K562 (cell line): ENCODE measurements around the gene GYPE. TPM values are rescaled to one million over a fixed set of nuclear protein-coding genes. Genes with fewer than 3 reads are reported as not detected.
A peak's percentile ranks its signal among the peaks of the same experiment; 100 is the strongest.
"Not testable (repeated sequence)": the region's sequence is repeated elsewhere in the genome, so short reads cannot be mapped to it uniquely, and the experiment has no call there.

Source experiments
- ATF1 ChIP-seq, 2 experiments: fragments of 450-650 bp in 1 of 2; IDR thresholded peaks; 2 replicates each; pipeline ENCODE4 v1.6.1; 2016; ENCODE audit warnings: missing compliant biosample characterization in 1 of 2, missing genetic modification characterization in 1 of 2
- DMBX1 ChIP-seq: fragments of 250-450 bp; sonication (Bioruptor Pico); IDR thresholded peaks from 2 replicates; pipeline ENCODE4 v1.8.0; 2022; ENCODE audit warnings: inconsistent platforms, mild to moderate bottlenecking, moderate library complexity, borderline replicate concordance
- EP400 ChIP-seq: fragments of 450-650 bp; IDR thresholded peaks from 2 replicates; pipeline ENCODE4 v1.6.1; 2017; ENCODE audit warnings: antibody characterized with exemption, mild to moderate bottlenecking, moderate library complexity
- FOXK2 ChIP-seq, 2 experiments: fragments of 450-650 bp; IDR thresholded peaks in 1 of 2; conservative IDR thresholded peaks in 1 of 2; 2 replicates each; pipeline ENCODE4 v1.6.1; 2016; ENCODE audit warnings: low read depth in 2 of 2, mild to moderate bottlenecking in 1 of 2
- HDAC1 ChIP-seq, 2 experiments: fragments of 450-650 bp; IDR thresholded peaks; 2 replicates each; pipeline ENCODE4 v1.6.1; 2016 to 2017; ENCODE audit warnings: inconsistent platforms in 1 of 2, mild to moderate bottlenecking in 1 of 2, moderate library complexity in 1 of 2
- MYBL2 ChIP-seq, 2 experiments: fragments of 450-650 bp in 1 of 2; sonication (generic) in 1 of 2; formaldehyde crosslinking in 1 of 2; IDR thresholded peaks; 2 replicates each; pipeline versions ENCODE4 v1.6.1 to v1.8.1; 2017 to 2022; ENCODE audit warnings: borderline replicate concordance in 1 of 2, inconsistent platforms in 1 of 2, low read depth in 1 of 2, mild to moderate bottlenecking in 1 of 2, missing genetic modification reagents in 1 of 2, moderate library complexity in 1 of 2
- PML ChIP-seq: IDR thresholded peaks from 2 replicates; pipeline ENCODE4 v1.6.1; 2012; ENCODE audit warnings: low read length, inconsistent platforms
- POLR2AphosphoS5 ChIP-seq: IDR thresholded peaks from 2 replicates; pipeline ENCODE4 v1.6.1; 2011; ENCODE audit warnings: mild to moderate bottlenecking, low read depth, low read length, moderate library complexity; ENCODE audit not compliant: control insufficient read depth, insufficient read depth
- TAF9B ChIP-seq: fragments of 450-650 bp; IDR thresholded peaks from 2 replicates; pipeline ENCODE4 v1.6.1; 2018; ENCODE audit warnings: mild to moderate bottlenecking; ENCODE audit not compliant: partially characterized antibody
- TBL1XR1 ChIP-seq, 2 experiments: IDR thresholded peaks; 2 replicates each; pipeline ENCODE4 v1.6.1; 2012; ENCODE audit warnings: improper control_type of control experiment in 2 of 2, low read length in 2 of 2, mild to moderate bottlenecking in 1 of 2
- TEAD4 ChIP-seq, 2 experiments: sonication (generic) in 1 of 2; formaldehyde crosslinking in 1 of 2; IDR thresholded peaks; 2 replicates each; pipeline versions ENCODE4 v1.6.1 to v1.8.0; 2012 to 2022; ENCODE audit warnings: borderline replicate concordance in 1 of 2, inconsistent platforms in 1 of 2, low read length in 1 of 2, mild to moderate bottlenecking in 1 of 2, missing genetic modification reagents in 1 of 2
- THRB ChIP-seq: fragments of 450-650 bp; formaldehyde crosslinking; conservative IDR thresholded peaks from 2 replicates; pipeline ENCODE4 v1.4.0; 2022; ENCODE audit warnings: mild to moderate bottlenecking, missing genetic modification characterization
- YY1 ChIP-seq, 3 experiments: IDR thresholded peaks; 2 replicates each; pipeline ENCODE4 v1.6.1; 2011; ENCODE audit warnings: low read length in 2 of 3, mild to moderate bottlenecking in 2 of 3, moderate library complexity in 2 of 3, borderline replicate concordance in 1 of 3, control low read depth in 1 of 3, low read depth in 1 of 3; ENCODE audit not compliant: insufficient read depth in 3 of 3, insufficient replicate concordance in 2 of 3, control insufficient read depth in 1 of 3, insufficient read length in 1 of 3; ENCODE audit errors: extremely low read depth in 1 of 3
- ZMIZ1 ChIP-seq, 2 experiments: fragments of 150-350 bp in 1 of 2; IDR thresholded peaks; 2 replicates each; pipeline ENCODE4 v1.6.1; 2012 to 2016; ENCODE audit warnings: low read depth in 2 of 2, low read length in 2 of 2, mild to moderate bottlenecking in 1 of 2, moderate library complexity in 1 of 2
- ZNF175 ChIP-seq: fragments of 200-800 bp; sonication (Bioruptor generic); IDR thresholded peaks from 2 replicates; pipeline ENCODE4 v1.6.1; 2016; ENCODE audit warnings: low read depth, mild to moderate bottlenecking, missing genetic modification characterization, missing compliant biosample characterization
- ZNF592 ChIP-seq: fragments of 450-650 bp; IDR thresholded peaks from 2 replicates; pipeline ENCODE4 v1.6.1; 2017; ENCODE audit warnings: antibody characterized with exemption, mild to moderate bottlenecking
- polyA plus RNA-seq, 8 experiments: library from polyadenylated mRNA; depleted of rRNA in 4 of 8; stranded (reverse) in 5 of 8; unstranded in 3 of 8; fragments of >200 nt; fragmentation: Nextera tagmentation in 2 of 8; fragmentation: Illumina TruSeq in 1 of 8; extraction: Ambion mirVana in 2 of 8; extraction: Trizol in 1 of 8; gene quantifications; 2 replicates each; pipeline versions ENCODE4 v1.2.1 to v1.2.3, GENCODE V29; 2011 to 2014; ENCODE audit warnings: inconsistent platforms in 1 of 8, missing spikeins in 1 of 8
- total RNA-seq, 7 experiments: library from RNA; depleted of rRNA in 6 of 7; stranded (reverse); fragments of >200 nt in 6 of 7; fragmentation: Illumina TruSeq in 2 of 7; extraction: Trizol in 2 of 7; gene quantifications; 2 replicates each; pipeline versions ENCODE4 v1.2.1 to v1.2.3, GENCODE V29; 2011 to 2021; ENCODE audit warnings: low replicate concordance in 1 of 7

Gene GYPE
- total and polyA plus RNA-seq, 9 of the 15 experiments (the other 6 are each of a cell fraction or from before 2014, with no cell fraction given): 16.8 to 108 (median 43.7) TPM

DNA sequence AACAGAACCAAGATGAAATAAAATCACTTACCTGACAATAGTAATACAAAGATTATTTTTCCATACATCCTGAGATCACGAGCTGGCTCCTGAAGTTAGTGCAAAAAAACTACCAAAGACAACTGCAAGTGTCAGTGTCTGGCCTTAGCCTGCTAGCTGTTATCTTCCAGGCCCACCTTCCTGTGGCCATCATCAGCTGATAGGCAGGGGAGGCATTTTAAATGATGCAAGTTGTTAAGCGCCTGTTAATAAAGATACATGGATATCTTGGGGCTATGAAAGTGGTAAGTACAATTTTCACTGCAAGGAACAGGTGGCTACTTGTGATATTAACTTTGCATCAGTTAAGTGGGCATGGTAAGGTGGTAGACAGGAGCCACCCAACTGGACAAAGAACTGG lies at the start of gene GYPE (continued):
- TF ChIP-seq ZNF592 (0 out of 2 replicates have a peak, but pooled peaks have one; percentile 43), FOXK2 (conservative IDR thresholded peaks at IDR 0.05 in 1 of 2, IDR thresholded peaks at IDR 0.05 in 1 of 2; ENCODE audit: low read depth in 2 of 2) (0 out of 4 replicates have a peak, but pooled peaks of 1 of the 2 experiments have one; percentile 31), PML (peak; percentile 89), MYBL2 (IDR thresholded peaks at IDR 0.05; ENCODE audit: low read depth) (peak; percentile 83), ZMIZ1 (IDR thresholded peaks at IDR 0.05; ENCODE audit: low read depth in 2 of 2, low read length in 2 of 2) (peak in 1 of 2 experiments; percentile 76; a peak in 2 of 4 replicates), POLR2AphosphoS5 (peak; percentile 88), YY1 (IDR thresholded peaks at IDR 0.05; ENCODE audit: borderline replicate concordance in 1 of 3, control insufficient read depth in 1 of 3, extremely low read depth in 1 of 3, insufficient read depth in 3 of 3, insufficient read length in 1 of 3, insufficient replicate concordance in 2 of 3, low read depth in 1 of 3, low read length in 2 of 3) (peak in 1 of 3 experiments; percentile 28), HDAC1 (IDR thresholded peaks at IDR 0.05) (peak; percentile 57 to 58; a peak in 2 of 4 replicates), EP400 (peak; percentile 59), ZNF175 (CRISPR knock-in tag) (peak; percentile 67; the same call in 1 of the 2 replicates), TEAD4 (IDR thresholded peaks at IDR 0.05; ENCODE audit: low read length) (peak; percentile 91), DMBX1 (CRISPR knock-in tag) (peak; percentile 90), ATF1 (tag; IDR thresholded peaks at IDR 0.05) (peak; percentile 59), TAF9B (peak; percentile 67), THRB (CRISPR knock-in tag) (0 out of 2 replicates have a peak, but pooled peaks have one; percentile 42), TBL1XR1 (IDR thresholded peaks at IDR 0.05; ENCODE audit: low read length in 2 of 2) (peak; percentile 49 to 82; a peak in 3 of 4 replicates)
- not testable (repeated sequence) for TF ChIP-seq MYBL2 (CRISPR knock-in tag; IDR thresholded peaks at IDR 0.05; ENCODE audit: borderline replicate concordance); TEAD4 (CRISPR knock-in tag; IDR thresholded peaks at IDR 0.05; ENCODE audit: borderline replicate concordance); ATF1 (CRISPR knock-in tag; IDR thresholded peaks at IDR 0.05)
